DND-41 (cell line): ENCODE measurements around the gene RAD52.

Experiments used
- ATAC-seq: fragments of 200-7000 bp; cut with Tn5 transposase; 3 replicates; pipeline ENCODE4 v1.9.1; 2021; ENCODE audit warnings: low read depth; ENCODE audit not compliant: insufficient read depth
- DNase-seq: peaks from one replicate; pipeline ENCODE4 v3.0.0-alpha.2; 2020
- H2AFZ ChIP-seq: 2 replicates; pipeline ENCODE4 v1.6.0; 2012; ENCODE audit warnings: low read depth, low read length
- H3K27ac ChIP-seq: 2 replicates; pipeline ENCODE4 v1.5.1; 2012; ENCODE audit warnings: low read length, inconsistent platforms
- H3K27me3 ChIP-seq: fragments of 200-600 bp; sonication (generic); 2 replicates; pipeline ENCODE4 v1.6.0; 2012; ENCODE audit warnings: low read length, mild to moderate bottlenecking, inconsistent platforms; ENCODE audit not compliant: insufficient read depth, poor library complexity
- H3K36me3 ChIP-seq: 2 replicates; pipeline ENCODE4 v1.5.1; 2012; ENCODE audit warnings: low read length, inconsistent platforms; ENCODE audit not compliant: insufficient read depth
- H3K4me1 ChIP-seq: 2 replicates; pipeline ENCODE4 v1.5.1; 2012; ENCODE audit warnings: mild to moderate bottlenecking, low read length; ENCODE audit not compliant: insufficient read depth
- H3K4me2 ChIP-seq: 2 replicates; pipeline ENCODE4 v1.6.0; 2012; ENCODE audit warnings: mild to moderate bottlenecking, moderate library complexity, low read length, inconsistent platforms; ENCODE audit not compliant: insufficient read depth
- H3K4me3 ChIP-seq, 2 experiments: fragments of 200-600 bp in 1 of 2; shearing (Covaris generic) in 1 of 2; 2 replicates each; pipeline ENCODE4 v1.5.1; 2012 to 2016; ENCODE audit warnings: inconsistent platforms in 2 of 2, low read length in 2 of 2, mild to moderate bottlenecking in 2 of 2, low read depth in 1 of 2, moderate library complexity in 1 of 2
- H3K79me2 ChIP-seq: 2 replicates; pipeline ENCODE4 v1.6.0; 2012; ENCODE audit warnings: low read length, inconsistent platforms; ENCODE audit not compliant: insufficient read depth
- H3K9ac ChIP-seq: 2 replicates; pipeline ENCODE4 v1.6.0; 2012; ENCODE audit warnings: low read depth, mild to moderate bottlenecking, inconsistent platforms, low read length, moderate library complexity
- H3K9me3 ChIP-seq: 2 replicates; pipeline ENCODE4 v1.5.1; 2012; ENCODE audit warnings: low read length, moderate library complexity, mild to moderate bottlenecking, inconsistent platforms; ENCODE audit not compliant: insufficient read depth, severe bottlenecking
- H4K20me1 ChIP-seq: 2 replicates; pipeline ENCODE4 v1.6.0; 2012; ENCODE audit warnings: low read length; ENCODE audit not compliant: insufficient read depth
- CTCF ChIP-seq: IDR thresholded peaks from 2 replicates; pipeline ENCODE4 v1.5.1; 2012; ENCODE audit warnings: borderline replicate concordance, low read length, moderate library complexity, mild to moderate bottlenecking; ENCODE audit not compliant: poor library complexity, severe bottlenecking; ENCODE audit errors: extremely low read depth
- EZH2 ChIP-seq: IDR thresholded peaks from 3 replicates; pipeline ENCODE4 v1.6.1; 2012; ENCODE audit warnings: borderline replicate concordance, low read depth, mild to moderate bottlenecking, moderate library complexity, low read length, inconsistent platforms; ENCODE audit not compliant: severe bottlenecking

The RAD52 gene

GRCh38 chr12:896031-896430, 53.5 kb downstream of the RAD52 start:
- no peaks in the 10 kb centered on the region for H3K4me1 ChIP-seq
- TF ChIP-seq CTCF, result no peak
- TF ChIP-seq EZH2, result no peak
- H3K9me3 ChIP-seq, result no peaks in the 10 kb centered on the region
- H3K79me2 ChIP-seq, result no peaks in the 10 kb centered on the region
- H3K9ac ChIP-seq, result no peak overlapping the region
- H3K27me3 ChIP-seq, result no peaks in the 10 kb centered on the region
- no peak overlapping the region for H3K4me2 ChIP-seq
- DNase-seq (no peak), ATAC-seq (no peak)
- no peak overlapping the region for H3K4me3 ChIP-seq
- no peak overlapping the region for H3K27ac ChIP-seq
- no peaks in the 10 kb centered on the region; the same call in 1 of the 2 replicates for H4K20me1 ChIP-seq
- H3K36me3 ChIP-seq, result peaks cover 83% of the 10 kb centered on the region
- H2AFZ ChIP-seq, result no peak overlapping the region

- no peak overlapping the region for H3K4me3 ChIP-seq
- ATAC-seq (no peak), DNase-seq (no peak)
- H4K20me1 ChIP-seq, result no peaks in the 10 kb centered on the region
- H3K79me2 ChIP-seq, result no peaks in the 10 kb centered on the region
- no peaks in the 10 kb centered on the region for H3K9me3 ChIP-seq
- H2AFZ ChIP-seq, result no peak overlapping the region
- no peak overlapping the region for H3K9ac ChIP-seq
- H3K4me1 ChIP-seq, result no peaks in the 10 kb centered on the region
- no peak for TF ChIP-seq CTCF
- TF ChIP-seq EZH2, result no peak
- peaks cover 80% of the 10 kb centered on the region for H3K36me3 ChIP-seq
- H3K27me3 ChIP-seq, result no peaks in the 10 kb centered on the region
- H3K4me2 ChIP-seq, result no peak overlapping the region
- no peak overlapping the region for H3K27ac ChIP-seq
Measured at GRCh38 chr12:894226-894625, 55.3 kb downstream of the RAD52 start.

- Histone ChIP-seq H3K36me3 (peaks cover 97% of the 10 kb centered on the region), H4K20me1 (no peaks in the 10 kb centered on the region), H3K79me2 (no peaks in the 10 kb centered on the region), H3K9me3 (no peaks in the 10 kb centered on the region), H3K4me1 (no peaks in the 10 kb centered on the region), H3K27me3 (no peaks in the 10 kb centered on the region), H3K9ac (no peak overlapping the region), H2AFZ (no peak overlapping the region), H3K4me2 (no peak overlapping the region), H3K4me3 (no peak overlapping the region), H3K27ac (no peak overlapping the region)
- ATAC-seq (no peak), DNase-seq (no peak)
- TF ChIP-seq EZH2 (no peak), CTCF (no peak)
Measured at GRCh38 chr12:886206-886605, 63.3 kb downstream of the RAD52 start.

GRCh38 chr12:885701-886100, 63.8 kb downstream of the RAD52 start:
- Histone ChIP-seq H3K27ac (no peak overlapping the region), H3K36me3 (peaks cover 97% of the 10 kb centered on the region), H2AFZ (no peak overlapping the region), H3K9me3 (no peaks in the 10 kb centered on the region), H3K4me3 (no peak overlapping the region), H3K4me2 (no peak overlapping the region), H3K27me3 (no peaks in the 10 kb centered on the region), H3K79me2 (no peaks in the 10 kb centered on the region), H3K9ac (no peak overlapping the region), H3K4me1 (no peaks in the 10 kb centered on the region), H4K20me1 (no peaks in the 10 kb centered on the region)
- ATAC-seq (no peak), DNase-seq (no peak)
- TF ChIP-seq EZH2 (no peak), CTCF (no peak)
